WERI-Rb-1 (cell line): ENCODE results near the gene NFKBIA.
"Not testable (repeated sequence)": the region's sequence is repeated elsewhere in the genome, so short reads cannot be mapped to it uniquely, and the experiment has no call there.

Experiments used
- DNase-seq: peaks from one replicate; pipeline ENCODE4 v3.0.0-alpha.2; 2020
- H3K27ac ChIP-seq: fragments of 250-450 bp; sonication (Bioruptor Pico); 2 replicates; pipeline ENCODE4 v1.5.1; 2020; ENCODE audit warnings: mild to moderate bottlenecking, moderate library complexity
- H3K27me3 ChIP-seq: fragments of 250-450 bp; sonication (Bioruptor Pico); 2 replicates; pipeline ENCODE4 v1.5.1; 2021; ENCODE audit warnings: mild to moderate bottlenecking, low read depth, moderate library complexity; ENCODE audit not compliant: insufficient read depth, severe bottlenecking
- H3K36me3 ChIP-seq: fragments of 250-450 bp; sonication (Bioruptor Pico); 2 replicates; pipeline ENCODE4 v1.5.1; 2020; ENCODE audit warnings: mild to moderate bottlenecking, moderate library complexity
- H3K4me3 ChIP-seq: 2 replicates; pipeline ENCODE4 v1.5.1; 2011; ENCODE audit warnings: low read depth, mild to moderate bottlenecking, control low read depth, low read length
- H3K9me3 ChIP-seq: fragments of 250-450 bp; sonication (Bioruptor Pico); 2 replicates; pipeline ENCODE4 v1.5.1; 2021; ENCODE audit warnings: mild to moderate bottlenecking, moderate library complexity; ENCODE audit not compliant: severe bottlenecking
- CTCF ChIP-seq: IDR thresholded peaks from 2 replicates; pipeline ENCODE4 v1.5.1; 2011; ENCODE audit warnings: low read depth, mild to moderate bottlenecking, control low read depth, inconsistent platforms, low read length

NFKBIA gene

DNA sequence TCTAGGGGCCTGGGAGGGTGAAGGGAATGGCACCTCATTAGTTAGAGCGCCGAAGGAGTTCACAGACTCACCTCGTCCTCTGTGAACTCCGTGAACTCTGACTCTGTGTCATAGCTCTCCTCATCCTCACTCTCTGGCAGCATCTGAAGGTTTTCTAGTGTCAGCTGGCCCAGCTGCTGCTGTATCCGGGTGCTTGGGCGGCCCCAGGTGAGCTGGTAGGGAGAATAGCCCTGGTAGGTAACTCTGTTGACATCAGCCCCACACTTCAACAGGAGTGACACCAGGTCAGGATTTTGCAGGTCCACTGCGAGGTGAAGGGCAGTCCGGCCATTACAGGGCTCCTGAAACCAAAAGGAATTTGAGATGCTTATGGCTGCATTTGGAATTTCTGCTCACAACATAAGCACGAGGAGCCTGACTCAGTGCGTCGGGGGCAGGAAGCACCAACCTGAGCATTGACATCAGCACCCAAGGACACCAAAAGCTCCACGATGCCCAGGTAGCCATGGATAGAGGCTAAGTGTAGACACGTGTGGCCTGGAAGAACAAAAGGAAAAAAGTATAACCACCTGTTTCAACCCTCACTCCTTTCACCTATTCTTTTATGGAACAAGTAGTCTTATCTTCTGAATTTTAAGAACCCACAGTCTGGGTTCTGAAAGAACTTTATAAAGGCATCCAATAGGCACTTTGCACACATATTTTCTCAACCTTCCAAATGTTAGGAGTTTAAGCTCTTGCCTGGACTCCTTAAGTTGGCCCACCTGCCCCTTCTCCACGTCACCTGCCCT, 2.0 kb downstream of the NFKBIA start:
- Histone ChIP-seq H3K36me3 (peaks cover 43% of the 10 kb centered on the region), H3K9me3 (no peaks in the 10 kb centered on the region), H3K27ac (peak overlapping the region; percentile 98; the same call in 1 of the 2 replicates), H3K4me3 (no peak overlapping the region), H3K27me3 (no peaks in the 10 kb centered on the region)
- no peak for DNase-seq
- TF ChIP-seq CTCF = no peak

- H3K9me3 ChIP-seq = no peaks in the 10 kb centered on the region
- H3K36me3 ChIP-seq = peaks cover 43% of the 10 kb centered on the region
- no peak overlapping the region for H3K27ac ChIP-seq
- no peak overlapping the region for H3K4me3 ChIP-seq
- no peaks in the 10 kb centered on the region for H3K27me3 ChIP-seq
- no peak for TF ChIP-seq CTCF
- DNase-seq = no peak
Observed at GRCh38 chr14:35401422-35402265, 2.9 kb downstream of the NFKBIA start.

DNA sequence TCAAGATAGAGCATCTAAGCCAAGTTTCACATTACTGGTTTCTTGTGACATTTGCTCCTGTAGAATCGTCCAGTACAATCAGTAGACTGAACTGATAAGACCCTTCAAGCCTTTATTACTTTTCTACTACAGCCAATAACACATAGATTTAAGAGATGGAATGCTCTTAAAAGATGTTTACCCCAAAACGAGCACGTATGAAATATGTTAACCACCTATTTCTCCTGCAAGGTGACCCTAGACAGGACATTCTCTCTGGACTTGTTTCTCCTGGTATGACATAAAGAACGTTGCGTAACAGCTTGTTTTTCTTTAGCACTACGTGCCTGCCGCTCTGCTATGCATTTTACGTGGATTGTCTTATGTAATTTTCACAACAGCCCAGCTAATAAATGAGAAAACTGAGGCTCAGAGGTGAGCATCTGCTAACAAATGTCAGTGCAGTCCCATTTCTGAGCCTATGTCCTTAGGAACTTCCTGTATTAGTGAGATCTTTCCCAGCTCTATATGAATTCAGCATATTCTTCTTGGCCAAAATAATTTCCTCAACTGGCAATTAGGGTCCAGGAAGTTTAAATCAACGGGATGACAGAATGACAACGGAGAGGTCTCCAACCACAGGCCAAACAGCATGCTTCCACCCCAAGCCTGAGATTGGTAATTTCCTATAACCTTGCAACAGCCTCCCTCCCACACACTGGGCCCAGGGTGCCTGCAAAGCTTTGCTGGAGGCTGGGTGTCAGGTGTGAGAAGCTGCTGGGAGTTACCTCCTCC, 3.7 kb downstream of the NFKBIA start:
- no peaks in the 10 kb centered on the region for H3K27me3 ChIP-seq
- H3K9me3 ChIP-seq = no peaks in the 10 kb centered on the region
- no peak for DNase-seq
- TF ChIP-seq CTCF = no peak
- no peak overlapping the region for H3K27ac ChIP-seq
- peaks cover 43% of the 10 kb centered on the region for H3K36me3 ChIP-seq
- H3K4me3 ChIP-seq = no peak overlapping the region

DNA sequence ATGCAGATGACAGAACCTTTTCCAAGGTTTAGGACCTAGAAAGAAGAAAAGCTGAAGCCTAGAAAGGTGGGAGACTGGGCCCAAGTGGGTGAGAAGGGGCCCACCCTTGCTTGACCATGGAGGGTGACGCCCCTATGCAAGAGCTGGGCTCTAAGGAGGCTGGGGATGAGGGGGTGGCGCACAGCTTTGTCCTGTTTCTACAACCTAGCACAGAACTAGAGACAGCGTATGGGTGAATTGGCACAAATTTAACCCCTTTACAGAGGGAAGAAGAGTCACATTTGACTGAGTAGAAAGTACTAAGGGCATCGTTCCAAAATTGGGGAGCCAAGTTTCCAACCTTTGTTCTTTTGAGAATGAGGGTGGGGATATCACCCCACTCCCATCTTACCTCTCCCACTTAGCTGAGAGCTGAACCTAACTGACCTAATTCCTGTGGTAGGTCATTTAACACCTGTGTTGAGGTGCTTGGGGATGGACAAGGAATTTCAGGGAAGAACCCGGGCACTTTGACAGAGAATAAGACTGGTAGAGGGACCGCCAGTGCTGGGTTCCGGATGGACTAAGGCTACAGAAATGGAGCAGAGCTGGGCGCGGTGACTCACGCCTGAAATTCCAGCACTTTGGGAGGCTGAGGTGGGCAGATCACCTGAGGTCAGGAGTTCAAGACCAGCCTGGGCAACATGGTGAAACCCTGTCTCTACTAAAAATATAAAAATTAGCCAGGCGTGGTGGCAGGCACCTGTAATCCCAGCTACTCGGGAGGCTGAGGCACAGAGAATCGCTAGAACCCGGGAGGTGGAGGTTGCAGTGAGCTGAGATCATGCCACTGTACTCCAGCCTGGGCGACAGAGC, 5.2 kb downstream of the NFKBIA start:
- no peak for TF ChIP-seq CTCF
- Histone ChIP-seq H3K27ac (no peak overlapping the region), H3K36me3 (peaks cover 43% of the 10 kb centered on the region), H3K27me3 (no peaks in the 10 kb centered on the region), H3K9me3 (no peaks in the 10 kb centered on the region), H3K4me3 (no peak overlapping the region)
- no peak for DNase-seq

DNA sequence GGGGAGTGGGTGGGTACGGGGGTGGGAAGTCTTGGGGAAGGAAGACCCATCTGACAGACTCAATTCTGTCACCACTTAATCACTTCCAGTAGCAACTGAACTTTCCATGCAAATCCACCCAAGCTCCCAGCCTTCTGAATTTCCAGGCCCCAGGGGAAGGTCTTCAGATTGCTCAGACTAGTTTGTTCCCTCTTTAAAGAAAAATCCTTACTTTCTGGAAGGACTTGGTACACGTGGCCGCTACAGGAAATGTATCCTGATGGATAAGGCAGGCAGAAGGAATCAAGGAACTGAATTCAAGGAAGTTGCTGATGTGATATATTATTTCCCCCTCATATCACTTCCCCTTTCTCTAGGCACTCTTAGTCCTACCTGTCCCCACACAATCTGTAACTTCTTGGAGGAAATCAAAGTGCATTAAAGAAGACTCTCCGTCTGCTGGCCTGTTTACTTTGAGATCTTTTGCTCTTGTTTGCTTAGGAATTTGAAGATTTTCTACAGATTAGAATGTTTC, 6.4 kb downstream of the NFKBIA start:
- H3K9me3 ChIP-seq = no peaks in the 10 kb centered on the region
- no peak overlapping the region for H3K4me3 ChIP-seq
- H3K27me3 ChIP-seq = no peaks in the 10 kb centered on the region
- DNase-seq = no peak
- H3K36me3 ChIP-seq = peaks cover 38% of the 10 kb centered on the region
- TF ChIP-seq CTCF = no peak
- H3K27ac ChIP-seq = no peak overlapping the region

GRCh38 chr14:35396610-35397009, 7.9 kb downstream of the NFKBIA start:
- not testable (repeated sequence) for H3K27ac ChIP-seq

More at GRCh38 chr14:35396610-35397009, 7.9 kb downstream of the NFKBIA start:
- H3K36me3 ChIP-seq = peaks cover 22% of the 10 kb centered on the region
- H3K9me3 ChIP-seq, DNase-seq, H3K27me3 ChIP-seq, H3K4me3 ChIP-seq: not testable (repeated sequence)
